Neural crest cell (in vitro differentiated cells): Measurements from ENCODE around the gene IGFBP1. TPM values are rescaled to one million over a fixed set of nuclear protein-coding genes. Genes with fewer than 3 reads are reported as not detected.

Experiments
- DNase-seq: peaks from one replicate; pipeline ENCODE4 v3.0.0; 2021; ENCODE audit warnings: low read depth, mixed read lengths, low spot score
- H3K27ac Mint-ChIP-seq: one replicate; pipeline ENCODE4 v1.8.0; 2021; ENCODE audit warnings: mild to moderate bottlenecking, mixed read lengths; ENCODE audit not compliant: unreplicated experiment
- H3K27me3 Mint-ChIP-seq: 2 replicates; pipeline ENCODE4 v1.8.0; 2021; ENCODE audit warnings: low read depth, mild to moderate bottlenecking, mixed read lengths
- H3K36me3 Mint-ChIP-seq: 2 replicates; pipeline ENCODE4 v1.8.0; 2021; ENCODE audit warnings: low read depth, mild to moderate bottlenecking, mixed read lengths
- H3K4me1 Mint-ChIP-seq: 2 replicates; pipeline ENCODE4 v1.8.0; 2021; ENCODE audit warnings: mixed read lengths
- H3K4me3 Mint-ChIP-seq: one replicate; pipeline ENCODE4 v1.8.0; 2021; ENCODE audit warnings: mild to moderate bottlenecking, mixed read lengths
- H3K9me3 Mint-ChIP-seq: 2 replicates; pipeline ENCODE4 v1.8.0; 2021; ENCODE audit warnings: mixed read lengths
- total RNA-seq: library from RNA; stranded (reverse); gene quantifications from 2 replicates; pipeline ENCODE4 v1.2.1, GENCODE V29; 2021
- TF ChIP-seq, protein P1 (sequence below): fragments of 200-600 bp; sonication (generic); conservative IDR thresholded peaks from 2 replicates; pipeline ENCODE4 v1.5.0; 2021; ENCODE audit warnings: antibody characterized with exemption, mild to moderate bottlenecking

IGFBP1 gene
- total RNA-seq, 1 donor from 2014 or later = not detected

DNA sequence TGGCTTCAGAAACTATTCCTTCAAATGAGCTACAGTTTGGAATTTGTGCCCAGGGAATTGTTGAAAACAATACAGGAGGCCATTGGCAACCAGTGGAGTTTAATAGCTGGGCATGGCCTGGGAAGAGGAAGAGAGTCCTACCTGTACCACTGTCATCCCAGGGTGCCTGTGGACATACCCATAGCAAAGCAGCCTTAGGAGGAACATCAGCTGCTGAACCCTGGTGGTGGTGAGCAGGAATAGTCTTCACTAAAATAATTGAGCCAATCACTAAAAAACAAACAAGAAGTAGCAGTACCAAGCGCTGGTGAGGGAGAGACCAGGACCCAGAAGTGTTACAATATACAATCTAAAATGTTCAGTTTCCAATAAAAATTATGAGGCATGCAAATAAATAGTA lies 14.5 kb downstream of the IGFBP1 start:
- DNase-seq = no peak
- no peak overlapping the region for H3K4me3 Mint-ChIP-seq
- H3K9me3 Mint-ChIP-seq = peaks cover 14% of the 10 kb centered on the region
- no peak overlapping the region for H3K27ac Mint-ChIP-seq
- H3K4me1 Mint-ChIP-seq = no peaks in the 10 kb centered on the region
- no peaks in the 10 kb centered on the region for H3K27me3 Mint-ChIP-seq
- peaks cover 4% of the 10 kb centered on the region for H3K36me3 Mint-ChIP-seq
- TF ChIP-seq, protein P1, sequence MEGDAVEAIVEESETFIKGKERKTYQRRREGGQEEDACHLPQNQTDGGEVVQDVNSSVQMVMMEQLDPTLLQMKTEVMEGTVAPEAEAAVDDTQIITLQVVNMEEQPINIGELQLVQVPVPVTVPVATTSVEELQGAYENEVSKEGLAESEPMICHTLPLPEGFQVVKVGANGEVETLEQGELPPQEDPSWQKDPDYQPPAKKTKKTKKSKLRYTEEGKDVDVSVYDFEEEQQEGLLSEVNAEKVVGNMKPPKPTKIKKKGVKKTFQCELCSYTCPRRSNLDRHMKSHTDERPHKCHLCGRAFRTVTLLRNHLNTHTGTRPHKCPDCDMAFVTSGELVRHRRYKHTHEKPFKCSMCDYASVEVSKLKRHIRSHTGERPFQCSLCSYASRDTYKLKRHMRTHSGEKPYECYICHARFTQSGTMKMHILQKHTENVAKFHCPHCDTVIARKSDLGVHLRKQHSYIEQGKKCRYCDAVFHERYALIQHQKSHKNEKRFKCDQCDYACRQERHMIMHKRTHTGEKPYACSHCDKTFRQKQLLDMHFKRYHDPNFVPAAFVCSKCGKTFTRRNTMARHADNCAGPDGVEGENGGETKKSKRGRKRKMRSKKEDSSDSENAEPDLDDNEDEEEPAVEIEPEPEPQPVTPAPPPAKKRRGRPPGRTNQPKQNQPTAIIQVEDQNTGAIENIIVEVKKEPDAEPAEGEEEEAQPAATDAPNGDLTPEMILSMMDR = no peak

DNA sequence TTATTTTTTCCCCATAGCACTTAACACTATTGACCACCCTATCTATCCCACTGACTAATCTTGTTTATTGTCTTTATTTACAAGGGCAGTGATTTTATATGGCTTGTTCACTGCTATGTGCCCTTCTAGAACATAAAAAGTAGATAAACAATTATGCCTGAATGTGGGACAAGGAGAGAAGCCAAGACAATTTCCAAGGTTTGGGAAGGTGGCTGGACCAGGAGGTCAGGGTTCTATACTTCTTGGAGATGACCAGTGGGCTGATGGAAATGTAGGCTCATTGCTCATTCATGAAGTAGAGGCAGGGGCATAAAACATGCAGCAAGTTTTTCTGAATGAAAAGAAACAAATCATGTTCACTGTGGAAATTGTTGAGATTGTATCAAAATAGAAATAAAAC lies 21.3 kb downstream of the IGFBP1 start:
- no peak for DNase-seq
- no peak overlapping the region for H3K4me3 Mint-ChIP-seq
- H3K9me3 Mint-ChIP-seq = peaks cover 6% of the 10 kb centered on the region
- H3K36me3 Mint-ChIP-seq = peaks cover 9% of the 10 kb centered on the region
- H3K4me1 Mint-ChIP-seq = no peaks in the 10 kb centered on the region
- no peak overlapping the region for H3K27ac Mint-ChIP-seq
- TF ChIP-seq, protein P1 = no peak
- no peaks in the 10 kb centered on the region for H3K27me3 Mint-ChIP-seq

DNA sequence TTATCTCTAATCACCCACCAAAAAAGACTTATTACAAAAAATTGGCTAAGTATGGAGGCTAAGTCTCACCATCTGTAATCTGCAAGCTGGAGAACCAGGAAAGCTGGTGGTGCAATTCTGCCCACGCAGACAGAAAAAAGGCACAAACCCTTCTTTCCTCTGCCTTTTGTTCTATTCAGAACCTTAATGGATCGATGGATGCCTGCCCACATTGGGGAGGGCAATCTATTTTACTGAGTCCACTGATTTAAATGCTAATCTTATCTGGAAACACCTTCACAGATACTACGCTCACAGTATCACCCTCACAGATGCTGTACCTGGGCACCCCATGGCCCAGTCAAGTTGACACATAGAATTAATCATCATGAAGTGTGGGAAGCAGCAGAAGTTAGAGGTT lies 22.6 kb downstream of the IGFBP1 start:
- Mint-ChIP-seq H3K4me3 (no peak overlapping the region), H3K4me1 (no peaks in the 10 kb centered on the region), H3K9me3 (peaks cover 3% of the 10 kb centered on the region), H3K36me3 (peaks cover 9% of the 10 kb centered on the region), H3K27me3 (no peaks in the 10 kb centered on the region), H3K27ac (no peak overlapping the region)
- TF ChIP-seq, protein P1 = no peak
- no peak for DNase-seq

GRCh38 chr7:45911311-45911710 lies 23.0 kb downstream of the IGFBP1 start:
- H3K36me3 Mint-ChIP-seq = peaks cover 9% of the 10 kb centered on the region
- H3K27me3 Mint-ChIP-seq = no peaks in the 10 kb centered on the region
- no peak overlapping the region for H3K27ac Mint-ChIP-seq
- H3K9me3 Mint-ChIP-seq = peaks cover 3% of the 10 kb centered on the region
- no peak overlapping the region for H3K4me3 Mint-ChIP-seq
- TF ChIP-seq, protein P1 = no peak
- DNase-seq = no peak
- no peaks in the 10 kb centered on the region for H3K4me1 Mint-ChIP-seq

GRCh38 chr7:45912972-45913371 lies 24.7 kb downstream of the IGFBP1 start:
- peaks cover 9% of the 10 kb centered on the region for H3K4me1 Mint-ChIP-seq
- no peak for DNase-seq
- H3K27ac Mint-ChIP-seq = no peak overlapping the region
- H3K27me3 Mint-ChIP-seq = peaks cover 7% of the 10 kb centered on the region
- H3K36me3 Mint-ChIP-seq = peaks cover 13% of the 10 kb centered on the region
- no peak overlapping the region for H3K4me3 Mint-ChIP-seq
- TF ChIP-seq, protein P1 = no peak
- no peaks in the 10 kb centered on the region for H3K9me3 Mint-ChIP-seq

DNA sequence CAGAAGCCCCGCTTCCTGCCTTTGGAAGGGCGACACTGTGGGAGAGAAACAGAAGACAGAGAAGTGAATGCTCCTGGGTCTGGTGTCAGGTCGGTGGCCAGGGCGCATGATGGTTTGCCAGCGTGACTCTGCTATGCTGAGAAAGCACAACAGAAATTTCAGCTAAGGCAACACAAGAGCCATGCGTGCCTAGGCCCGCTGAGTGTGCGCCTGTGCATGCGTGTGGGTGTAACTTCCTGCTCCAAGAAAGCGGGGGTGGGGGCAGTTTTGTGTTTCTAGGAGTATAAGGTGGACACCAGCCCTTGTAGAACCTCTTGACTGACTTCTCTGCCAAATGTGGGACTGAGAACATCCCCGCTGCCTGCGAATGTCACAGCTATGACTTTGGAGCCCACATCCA lies 26.6 kb downstream of the IGFBP1 start:
- Mint-ChIP-seq H3K4me1 (peaks cover 26% of the 10 kb centered on the region), H3K4me3 (no peak overlapping the region), H3K9me3 (no peaks in the 10 kb centered on the region), H3K27ac (no peak overlapping the region), H3K36me3 (peaks cover 4% of the 10 kb centered on the region), H3K27me3 (peaks cover 26% of the 10 kb centered on the region)
- no peak for DNase-seq
- TF ChIP-seq, protein P1 = no peak
